Suprapubic skin (tissue), 4 donors: Measurements from ENCODE around the gene HEPACAM. TPM values are rescaled to one million over a fixed set of nuclear protein-coding genes. Genes with fewer than 3 reads are reported as not detected.

Experiments used
- DNase-seq, 2 donors: peaks; one replicate each; pipeline ENCODE4 v3.0.0-alpha.2; 2019; ENCODE audit warnings: low spot score in 2 of 2
- H3K27ac ChIP-seq: fragments of 200-600 bp; sonication (generic); one replicate; pipeline ENCODE4 v1.5.1; 2019
- H3K27me3 ChIP-seq: fragments of 200-600 bp; sonication (generic); one replicate; pipeline ENCODE4 v1.5.1; 2019
- H3K36me3 ChIP-seq: fragments of 200-600 bp; sonication (generic); one replicate; pipeline ENCODE4 v1.5.1; 2019
- H3K4me1 ChIP-seq: fragments of 200-600 bp; sonication (generic); one replicate; pipeline ENCODE4 v1.5.1; 2019
- H3K4me3 ChIP-seq: fragments of 200-600 bp; sonication (generic); one replicate; pipeline ENCODE4 v1.5.1; 2019; ENCODE audit warnings: mild to moderate bottlenecking
- H3K9me3 ChIP-seq: fragments of 200-600 bp; sonication (generic); one replicate; pipeline ENCODE4 v1.5.1; 2019
- EP300 ChIP-seq: sonication (generic); formaldehyde crosslinking; IDR thresholded peaks from one replicate; pipeline ENCODE4 v1.6.1; 2017; ENCODE audit warnings: antibody characterized with exemption
- POLR2A ChIP-seq, 2 donors: fragments of 450-650 bp; IDR thresholded peaks; one replicate each; pipeline ENCODE4 v1.6.1; 2017; ENCODE audit warnings: antibody characterized with exemption in 2 of 2, mild to moderate bottlenecking in 2 of 2, moderate library complexity in 2 of 2
- POLR2AphosphoS5 ChIP-seq, 3 donors: sonication (generic); formaldehyde crosslinking; IDR thresholded peaks; one replicate each; pipeline ENCODE4 v1.6.1; 2017; ENCODE audit warnings: antibody characterized with exemption in 3 of 3
- WGBS: methylation state at CpG from one replicate; pipeline ENCODE4 v1.1.5; 2018; 5-methylcytosine and 5-hydroxymethylcytosine counted together
- total RNA-seq, 4 donors: library from RNA; depleted of rRNA; stranded (reverse); fragments of >200 nt; gene quantifications; one replicate each; pipeline ENCODE4 v1.1.0, GENCODE V29; 2016
- TF ChIP-seq, protein P1 (sequence below), 2 donors: fragments of 200-600 bp in 1 of 2; fragments of 450-650 bp in 1 of 2; sonication (generic) in 1 of 2; IDR thresholded peaks; one replicate each; pipeline ENCODE4 v1.5.1; 2016 to 2019; ENCODE audit warnings: antibody characterized with exemption in 2 of 2, mild to moderate bottlenecking in 1 of 2, moderate library complexity in 1 of 2

Gene HEPACAM
- total RNA-seq, 4 donors from 2014 or later: 0.72 to 1.4 (median 0.89) TPM; not detected in 1

DNA sequence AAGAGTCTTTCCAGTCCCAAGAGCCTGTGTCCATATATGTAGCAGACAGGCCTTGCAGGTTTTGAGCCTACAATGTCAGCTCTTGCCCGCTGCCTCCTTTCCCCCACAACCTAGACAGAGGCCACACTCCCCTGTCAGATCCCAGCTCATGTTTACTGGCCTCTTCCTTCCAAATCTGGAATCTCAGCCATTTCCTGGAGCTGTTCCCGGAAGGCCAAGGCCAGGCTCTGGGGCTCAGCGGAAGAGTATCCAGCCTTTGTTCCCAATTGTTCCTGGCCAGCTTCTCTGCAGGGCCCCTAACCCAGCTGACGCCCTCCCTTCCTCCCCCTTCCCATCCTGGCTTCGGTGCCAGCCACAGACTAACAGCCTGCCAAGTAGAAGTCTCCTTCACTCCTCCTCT is 37.1 kb downstream of the HEPACAM start:
- Histone ChIP-seq H3K36me3 (no peaks in the 10 kb centered on the region), H3K9me3 (no peaks in the 10 kb centered on the region), H3K4me3 (no peak overlapping the region), H3K4me1 (peaks cover 43% of the 10 kb centered on the region), H3K27ac (peak overlapping the region; percentile 66), H3K27me3 (no peaks in the 10 kb centered on the region)
- DNase-seq: no peak
- WGBS: 46% methylated on average over 5 of the region's 5 CpGs
- TF ChIP-seq, protein P1, sequence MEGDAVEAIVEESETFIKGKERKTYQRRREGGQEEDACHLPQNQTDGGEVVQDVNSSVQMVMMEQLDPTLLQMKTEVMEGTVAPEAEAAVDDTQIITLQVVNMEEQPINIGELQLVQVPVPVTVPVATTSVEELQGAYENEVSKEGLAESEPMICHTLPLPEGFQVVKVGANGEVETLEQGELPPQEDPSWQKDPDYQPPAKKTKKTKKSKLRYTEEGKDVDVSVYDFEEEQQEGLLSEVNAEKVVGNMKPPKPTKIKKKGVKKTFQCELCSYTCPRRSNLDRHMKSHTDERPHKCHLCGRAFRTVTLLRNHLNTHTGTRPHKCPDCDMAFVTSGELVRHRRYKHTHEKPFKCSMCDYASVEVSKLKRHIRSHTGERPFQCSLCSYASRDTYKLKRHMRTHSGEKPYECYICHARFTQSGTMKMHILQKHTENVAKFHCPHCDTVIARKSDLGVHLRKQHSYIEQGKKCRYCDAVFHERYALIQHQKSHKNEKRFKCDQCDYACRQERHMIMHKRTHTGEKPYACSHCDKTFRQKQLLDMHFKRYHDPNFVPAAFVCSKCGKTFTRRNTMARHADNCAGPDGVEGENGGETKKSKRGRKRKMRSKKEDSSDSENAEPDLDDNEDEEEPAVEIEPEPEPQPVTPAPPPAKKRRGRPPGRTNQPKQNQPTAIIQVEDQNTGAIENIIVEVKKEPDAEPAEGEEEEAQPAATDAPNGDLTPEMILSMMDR (IDR thresholded peaks at IDR 0.05): no peak
- TF ChIP-seq POLR2A (IDR thresholded peaks at IDR 0.05) (no peak), POLR2AphosphoS5 (IDR thresholded peaks at IDR 0.05) (no peak), EP300 (no peak)

DNA sequence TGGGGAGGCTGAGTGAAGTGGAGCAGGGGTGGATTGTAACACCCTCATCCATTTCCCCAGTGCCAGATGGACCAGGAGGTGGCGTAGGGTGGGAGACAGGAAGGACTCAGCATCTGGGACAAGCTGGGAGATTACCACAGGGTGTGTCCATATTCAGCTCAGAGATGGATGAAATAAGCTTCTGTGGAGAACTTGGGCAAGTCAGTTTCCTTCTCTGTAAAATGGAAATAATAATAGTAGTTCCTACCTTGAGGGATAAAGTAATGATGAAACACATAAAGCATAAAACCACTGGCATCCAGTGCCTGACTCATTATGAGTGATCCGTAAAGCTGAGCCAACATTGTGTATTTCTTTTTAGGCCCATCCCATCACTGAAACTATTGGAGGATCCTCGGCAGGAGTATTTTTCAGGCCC is 37.6 kb downstream of the HEPACAM start:
- Histone ChIP-seq H3K36me3 (no peaks in the 10 kb centered on the region), H3K9me3 (no peaks in the 10 kb centered on the region), H3K4me3 (no peak overlapping the region), H3K4me1 (peaks cover 46% of the 10 kb centered on the region), H3K27ac (peak overlapping the region; percentile 66), H3K27me3 (no peaks in the 10 kb centered on the region)
- TF ChIP-seq, protein P1 (IDR thresholded peaks at IDR 0.05): no peak
- TF ChIP-seq EP300: no peak
- no peak for TF ChIP-seq POLR2A (IDR thresholded peaks at IDR 0.05)
- no peak for TF ChIP-seq POLR2AphosphoS5 (IDR thresholded peaks at IDR 0.05)
- WGBS: 47% methylated on average over 3 of the region's 3 CpGs
- DNase-seq: no peak

DNA sequence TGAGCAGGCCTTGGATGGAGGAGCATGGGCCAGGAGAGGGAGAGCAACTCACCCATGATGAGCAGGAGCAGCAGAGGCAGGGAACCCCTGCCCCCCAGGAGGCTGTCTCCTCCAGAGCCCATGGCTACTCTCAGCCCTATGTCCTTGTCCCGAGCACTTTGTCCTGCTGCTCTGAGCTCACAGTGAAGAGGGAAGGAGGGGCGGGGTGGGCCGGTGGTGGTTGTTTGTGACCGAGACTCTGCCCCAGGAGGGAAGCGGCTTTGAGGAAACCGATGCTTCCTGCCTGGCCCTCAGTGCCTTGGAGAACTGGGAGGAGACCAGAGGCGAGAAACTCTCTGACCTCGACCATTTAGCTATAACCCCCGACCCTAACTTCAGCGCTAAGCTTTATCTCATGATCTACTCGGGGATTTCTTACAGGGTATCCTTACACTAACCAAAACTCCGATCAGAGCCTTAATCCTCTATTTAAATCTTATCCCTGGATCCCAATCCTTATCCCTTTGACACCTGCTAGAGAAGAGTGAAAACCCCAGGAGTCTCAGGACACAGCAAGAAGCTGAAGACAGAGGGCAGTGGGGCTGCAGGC is 38.1 kb downstream of the HEPACAM start, which contains the start of gene ROBO4:
Gene ROBO4, minus strand, starts transcription at position 192 of the 589 bp plus-strand sequence. Its CDS starts 70 bp downstream, at position 122.
- Histone ChIP-seq H3K27ac (peak within 1 kb of the TSS; percentile 66), H3K36me3 (no peaks in the 10 kb centered on the region), H3K27me3 (no peaks in the 10 kb centered on the region), H3K4me3 (peak within 1 kb of the TSS; percentile 30), H3K9me3 (no peaks in the 10 kb centered on the region), H3K4me1 (peaks cover 47% of the 10 kb centered on the region)
- DNase-seq: no peak
- whole genome bisulfite sequencing: 65% methylated on average over 12 of the region's 12 CpGs
- TF ChIP-seq, protein P1 (IDR thresholded peaks at IDR 0.05): no peak
- TF ChIP-seq POLR2A (IDR thresholded peaks at IDR 0.05): no peak
- TF ChIP-seq EP300: no peak
- no peak for TF ChIP-seq POLR2AphosphoS5 (IDR thresholded peaks at IDR 0.05)

DNA sequence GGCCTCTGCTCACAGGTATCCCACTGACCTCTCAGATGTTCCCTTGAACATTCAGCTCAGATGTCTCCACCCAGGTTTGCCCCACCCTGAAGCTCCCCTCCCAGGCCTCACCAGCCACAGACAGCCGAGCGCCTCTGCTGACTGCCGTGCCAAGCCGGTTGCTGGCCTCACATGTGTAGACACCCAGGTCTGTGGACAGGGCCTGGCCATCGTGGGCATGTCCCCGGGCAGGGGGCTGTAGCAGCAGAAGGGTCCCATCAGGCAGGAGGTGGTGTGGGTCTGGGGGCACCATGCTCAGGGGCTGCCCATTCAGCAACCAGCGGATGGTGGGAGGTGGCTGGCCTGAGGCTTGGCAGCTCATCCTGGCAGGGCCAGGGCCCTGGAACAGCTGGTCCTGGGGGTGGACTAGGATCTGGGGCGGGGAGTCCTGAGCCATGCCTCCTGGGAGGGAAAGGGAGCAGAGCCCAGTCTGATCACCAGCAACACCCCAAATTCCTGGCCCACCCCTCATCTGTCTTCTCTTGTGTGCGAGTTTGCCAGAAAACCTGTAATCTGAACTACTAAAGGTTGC is 38.9 kb downstream of the HEPACAM start:
- 75% methylated on average over 3 of the region's 9 CpGs for WGBS
- Histone ChIP-seq H3K27ac (peak overlapping the region; percentile 54), H3K4me1 (peaks cover 50% of the 10 kb centered on the region), H3K27me3 (no peaks in the 10 kb centered on the region), H3K36me3 (no peaks in the 10 kb centered on the region), H3K4me3 (peak overlapping the region; percentile 30), H3K9me3 (no peaks in the 10 kb centered on the region)
- no peak for DNase-seq
- TF ChIP-seq POLR2AphosphoS5 (IDR thresholded peaks at IDR 0.05) (no peak), EP300 (no peak), POLR2A (IDR thresholded peaks at IDR 0.05) (no peak)
- TF ChIP-seq, protein P1 (IDR thresholded peaks at IDR 0.05): no peak

DNA sequence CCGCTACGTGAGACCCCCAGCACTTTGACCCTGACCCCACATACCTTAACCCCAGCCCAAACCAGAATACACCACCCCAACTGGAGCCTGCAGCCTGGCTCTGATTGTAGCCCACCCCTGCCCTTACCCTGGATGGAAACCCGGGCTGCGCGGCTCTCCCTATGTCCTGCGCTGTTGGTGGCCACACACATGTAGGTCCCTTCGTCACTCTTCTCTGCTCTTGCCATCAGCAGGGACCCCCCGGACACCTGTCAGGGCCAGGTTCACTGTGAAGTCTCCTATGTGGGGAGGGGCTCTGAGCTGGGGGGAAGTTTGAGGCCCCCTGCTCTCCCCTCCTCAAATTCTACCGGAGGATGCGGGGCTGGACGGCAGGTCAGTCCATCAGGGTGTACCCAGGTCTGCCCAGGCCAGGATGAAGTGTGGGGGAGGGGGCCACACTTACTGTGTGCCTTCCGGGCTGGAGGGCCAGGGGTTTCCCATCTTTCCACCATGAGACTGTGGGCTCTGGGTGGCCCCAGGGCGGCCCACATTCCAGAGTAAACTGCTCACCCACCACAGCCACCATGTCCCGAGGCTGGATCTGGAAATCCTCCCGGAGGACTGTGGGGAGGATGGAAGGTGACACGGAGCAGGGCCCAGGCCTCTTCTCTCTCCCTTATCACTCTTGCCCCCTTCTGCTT is 39.6 kb downstream of the HEPACAM start:
- WGBS: 75% methylated on average over 11 of the region's 16 CpGs
- DNase-seq: no peak
- H3K27ac ChIP-seq: peak overlapping the region; percentile 54

More for the DNA sequence above, 39.6 kb downstream of the HEPACAM start:
- Histone ChIP-seq H3K9me3 (no peaks in the 10 kb centered on the region), H3K27me3 (no peaks in the 10 kb centered on the region), H3K36me3 (no peaks in the 10 kb centered on the region), H3K4me1 (peaks cover 50% of the 10 kb centered on the region), H3K4me3 (peak overlapping the region; percentile 30)
- TF ChIP-seq POLR2A (IDR thresholded peaks at IDR 0.05) (no peak), POLR2AphosphoS5 (IDR thresholded peaks at IDR 0.05) (no peak), EP300 (no peak)
- TF ChIP-seq, protein P1 (IDR thresholded peaks at IDR 0.05): no peak
